Suprapubic skin (tissue), 4 donors: ENCODE data around the gene DHX16. TPM values are rescaled to one million over a fixed set of nuclear protein-coding genes. Genes with fewer than 3 reads are reported as not detected.

ENCODE experiments used
- DNase-seq, 2 donors: peaks; one replicate each; pipeline ENCODE4 v3.0.0-alpha.2; 2019; ENCODE audit warnings: low spot score in 2 of 2
- H3K27ac ChIP-seq: fragments of 200-600 bp; sonication (generic); one replicate; pipeline ENCODE4 v1.5.1; 2019
- H3K27me3 ChIP-seq: fragments of 200-600 bp; sonication (generic); one replicate; pipeline ENCODE4 v1.5.1; 2019
- H3K36me3 ChIP-seq: fragments of 200-600 bp; sonication (generic); one replicate; pipeline ENCODE4 v1.5.1; 2019
- H3K4me1 ChIP-seq: fragments of 200-600 bp; sonication (generic); one replicate; pipeline ENCODE4 v1.5.1; 2019
- H3K4me3 ChIP-seq: fragments of 200-600 bp; sonication (generic); one replicate; pipeline ENCODE4 v1.5.1; 2019; ENCODE audit warnings: mild to moderate bottlenecking
- H3K9me3 ChIP-seq: fragments of 200-600 bp; sonication (generic); one replicate; pipeline ENCODE4 v1.5.1; 2019
- EP300 ChIP-seq: sonication (generic); formaldehyde crosslinking; IDR thresholded peaks from one replicate; pipeline ENCODE4 v1.6.1; 2017; ENCODE audit warnings: antibody characterized with exemption
- POLR2A ChIP-seq, 2 donors: fragments of 450-650 bp; IDR thresholded peaks; one replicate each; pipeline ENCODE4 v1.6.1; 2017; ENCODE audit warnings: antibody characterized with exemption in 2 of 2, mild to moderate bottlenecking in 2 of 2, moderate library complexity in 2 of 2
- POLR2AphosphoS5 ChIP-seq, 3 donors: sonication (generic); formaldehyde crosslinking; IDR thresholded peaks; one replicate each; pipeline ENCODE4 v1.6.1; 2017; ENCODE audit warnings: antibody characterized with exemption in 3 of 3
- WGBS: methylation state at CpG from one replicate; pipeline ENCODE4 v1.1.5; 2018; 5-methylcytosine and 5-hydroxymethylcytosine counted together
- total RNA-seq, 4 donors: library from RNA; depleted of rRNA; stranded (reverse); fragments of >200 nt; gene quantifications; one replicate each; pipeline ENCODE4 v1.1.0, GENCODE V29; 2016
- TF ChIP-seq, protein P1 (sequence below), 2 donors: fragments of 200-600 bp in 1 of 2; fragments of 450-650 bp in 1 of 2; sonication (generic) in 1 of 2; IDR thresholded peaks; one replicate each; pipeline ENCODE4 v1.5.1; 2016 to 2019; ENCODE audit warnings: antibody characterized with exemption in 2 of 2, mild to moderate bottlenecking in 1 of 2, moderate library complexity in 1 of 2

DHX16 gene
- total RNA-seq, 4 donors from 2014 or later: 24.3 to 48.5 (median 33.7) TPM

DNA sequence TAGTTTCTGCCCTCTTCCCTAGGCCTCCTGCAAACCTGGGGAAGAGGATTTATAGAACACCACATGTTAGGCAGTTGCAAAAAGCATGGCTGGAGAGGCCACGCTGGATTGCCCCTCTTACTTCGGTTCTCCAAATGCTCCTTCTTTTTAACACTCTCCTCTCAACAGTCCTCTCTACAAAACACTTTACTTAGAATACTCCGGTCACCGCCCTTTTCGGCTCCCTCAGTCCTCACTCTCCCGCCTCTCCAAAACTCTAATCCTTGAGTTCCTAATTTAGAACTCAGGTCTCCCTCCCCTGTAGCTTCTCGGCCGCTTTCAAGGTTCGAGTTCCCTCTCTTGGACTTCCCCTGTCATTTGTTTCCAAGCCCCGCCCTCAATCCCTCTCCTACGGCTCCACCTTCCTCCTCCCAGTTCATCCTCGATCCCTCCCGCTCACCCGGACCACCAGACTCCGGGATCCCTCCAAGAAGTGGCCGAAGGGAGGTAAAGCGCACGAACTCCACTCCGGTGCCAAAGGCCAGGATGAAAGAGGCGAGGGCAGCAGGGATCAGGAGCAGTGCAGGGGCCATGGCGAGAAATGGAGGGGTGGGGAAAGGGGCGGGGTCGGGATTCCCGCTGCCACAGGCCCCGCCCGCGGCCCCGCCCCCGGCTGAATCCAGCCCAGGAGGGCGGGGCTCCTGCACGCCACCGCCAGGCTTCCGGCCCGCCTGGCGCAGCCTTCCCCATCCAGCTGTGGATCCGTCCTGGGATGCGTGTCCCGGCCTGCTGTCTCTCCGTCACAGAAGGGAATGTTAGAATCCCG lies 17.8 kb upstream of the DHX16 start, which contains the start of gene NRM:
Gene NRM, minus strand, starts transcription at position 582 of the 805 bp plus-strand sequence. Its CDS starts 10 bp downstream, at position 572.
- WGBS: under 1% methylated on average over 40 of the region's 40 CpGs
- peak within 1 kb of the TSS; percentile 54 for H3K4me3 ChIP-seq
- TF ChIP-seq, protein P1, sequence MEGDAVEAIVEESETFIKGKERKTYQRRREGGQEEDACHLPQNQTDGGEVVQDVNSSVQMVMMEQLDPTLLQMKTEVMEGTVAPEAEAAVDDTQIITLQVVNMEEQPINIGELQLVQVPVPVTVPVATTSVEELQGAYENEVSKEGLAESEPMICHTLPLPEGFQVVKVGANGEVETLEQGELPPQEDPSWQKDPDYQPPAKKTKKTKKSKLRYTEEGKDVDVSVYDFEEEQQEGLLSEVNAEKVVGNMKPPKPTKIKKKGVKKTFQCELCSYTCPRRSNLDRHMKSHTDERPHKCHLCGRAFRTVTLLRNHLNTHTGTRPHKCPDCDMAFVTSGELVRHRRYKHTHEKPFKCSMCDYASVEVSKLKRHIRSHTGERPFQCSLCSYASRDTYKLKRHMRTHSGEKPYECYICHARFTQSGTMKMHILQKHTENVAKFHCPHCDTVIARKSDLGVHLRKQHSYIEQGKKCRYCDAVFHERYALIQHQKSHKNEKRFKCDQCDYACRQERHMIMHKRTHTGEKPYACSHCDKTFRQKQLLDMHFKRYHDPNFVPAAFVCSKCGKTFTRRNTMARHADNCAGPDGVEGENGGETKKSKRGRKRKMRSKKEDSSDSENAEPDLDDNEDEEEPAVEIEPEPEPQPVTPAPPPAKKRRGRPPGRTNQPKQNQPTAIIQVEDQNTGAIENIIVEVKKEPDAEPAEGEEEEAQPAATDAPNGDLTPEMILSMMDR (IDR thresholded peaks at IDR 0.05): no peak
- no peak for TF ChIP-seq POLR2A (IDR thresholded peaks at IDR 0.05)
- TF ChIP-seq POLR2AphosphoS5 (IDR thresholded peaks at IDR 0.05): peak in 2 of 3 donors; percentile 17 to 40
- H3K4me1 ChIP-seq: peaks cover 44% of the 10 kb centered on the region
- H3K27ac ChIP-seq: peak within 1 kb of the TSS; percentile 98
- no peaks in the 10 kb centered on the region for H3K9me3 ChIP-seq
- no peaks in the 10 kb centered on the region for H3K36me3 ChIP-seq
- no peaks in the 10 kb centered on the region for H3K27me3 ChIP-seq
- DNase-seq: peak; percentile 92

GRCh38 chr6:30689985-30690384 lies 17.2 kb upstream of the DHX16 start:
- TF ChIP-seq EP300 (no peak), POLR2A (IDR thresholded peaks at IDR 0.05) (no peak), POLR2AphosphoS5 (IDR thresholded peaks at IDR 0.05) (no peak)
- TF ChIP-seq, protein P1 (IDR thresholded peaks at IDR 0.05): no peak
- no peak for DNase-seq
- H3K4me1 ChIP-seq: peaks cover 50% of the 10 kb centered on the region
- H3K27ac ChIP-seq: peak overlapping the region; percentile 98
- WGBS: 14% methylated on average over 4 of the region's 4 CpGs
- H3K9me3 ChIP-seq: no peaks in the 10 kb centered on the region
- no peaks in the 10 kb centered on the region for H3K27me3 ChIP-seq
- H3K36me3 ChIP-seq: no peaks in the 10 kb centered on the region
- H3K4me3 ChIP-seq: peak overlapping the region; percentile 54

DNA sequence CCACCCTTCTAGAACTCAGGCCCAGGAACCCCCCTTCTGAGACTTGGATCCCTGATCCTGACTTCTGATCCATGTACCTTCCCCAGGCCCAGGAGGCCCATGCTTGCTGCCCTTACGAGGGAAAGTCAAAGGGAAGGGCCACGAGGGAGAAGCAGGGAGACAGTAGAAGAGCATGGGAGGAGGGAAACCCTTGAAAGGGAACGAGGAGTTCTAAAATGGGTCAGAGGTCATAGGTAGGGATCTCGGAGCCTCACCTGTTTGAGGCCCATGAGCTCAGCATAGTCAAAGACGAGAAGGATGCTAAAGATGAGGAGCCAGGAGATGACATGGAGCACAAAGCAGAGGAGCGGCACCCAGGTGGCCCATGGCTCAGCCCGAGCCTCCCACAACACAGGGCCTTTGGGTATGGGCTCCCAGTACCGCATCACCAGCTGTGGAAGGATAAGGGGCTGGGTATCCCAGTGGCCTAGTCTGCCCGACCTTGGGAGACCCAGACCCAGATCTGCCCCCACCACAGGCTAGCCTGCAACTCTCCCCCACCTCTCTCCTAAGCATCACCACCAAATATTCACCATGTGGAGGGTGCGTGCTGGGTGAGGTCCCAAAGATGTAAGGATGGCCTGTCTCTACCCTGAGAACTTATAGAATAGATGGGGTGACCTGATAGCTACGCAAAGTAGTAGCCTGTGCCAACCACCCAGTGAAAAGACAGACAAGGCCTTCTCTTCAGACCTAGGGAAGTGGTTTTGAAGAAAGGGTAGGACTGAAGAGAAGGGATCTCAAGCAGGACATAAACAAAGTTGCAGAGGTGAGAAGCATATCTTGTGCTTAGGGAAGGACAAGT lies 16.4 kb upstream of the DHX16 start:
- H3K9me3 ChIP-seq: no peaks in the 10 kb centered on the region
- H3K36me3 ChIP-seq: no peaks in the 10 kb centered on the region
- H3K27ac ChIP-seq: peak overlapping the region; percentile 98
- 67% methylated on average over 10 of the region's 11 CpGs for WGBS
- peak overlapping the region; percentile 68 for H3K4me3 ChIP-seq
- DNase-seq: no peak
- peaks cover 57% of the 10 kb centered on the region for H3K4me1 ChIP-seq
- TF ChIP-seq, protein P1 (IDR thresholded peaks at IDR 0.05): no peak
- TF ChIP-seq EP300 (no peak), POLR2AphosphoS5 (IDR thresholded peaks at IDR 0.05) (no peak), POLR2A (IDR thresholded peaks at IDR 0.05) (no peak)
- H3K27me3 ChIP-seq: no peaks in the 10 kb centered on the region

DNA sequence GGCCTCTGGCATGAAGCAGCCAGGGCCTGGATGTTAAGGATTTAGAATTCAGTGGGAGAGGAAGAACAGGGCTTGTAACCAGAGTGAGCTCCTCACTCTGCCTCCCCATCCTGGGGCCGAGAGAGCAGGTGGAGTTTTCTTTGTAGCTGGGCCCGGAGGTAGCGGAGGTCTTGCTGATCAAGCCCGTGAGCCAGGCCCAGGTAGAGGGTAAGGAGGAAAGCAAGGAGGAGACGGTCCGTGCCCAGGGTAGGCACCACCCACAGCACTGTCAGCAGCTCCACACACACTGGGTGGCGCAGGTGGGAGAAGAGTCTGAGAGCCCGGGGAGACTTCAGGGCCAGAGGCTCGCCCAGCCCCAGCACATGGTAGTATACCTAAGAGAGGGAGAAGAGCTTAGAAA lies 15.8 kb upstream of the DHX16 start:
- no peaks in the 10 kb centered on the region for H3K36me3 ChIP-seq
- H3K4me3 ChIP-seq: peak overlapping the region; percentile 68
- peaks cover 64% of the 10 kb centered on the region for H3K4me1 ChIP-seq
- no peaks in the 10 kb centered on the region for H3K9me3 ChIP-seq
- H3K27ac ChIP-seq: peak overlapping the region; percentile 98
- no peaks in the 10 kb centered on the region for H3K27me3 ChIP-seq
- TF ChIP-seq, protein P1 (IDR thresholded peaks at IDR 0.05): no peak
- TF ChIP-seq POLR2AphosphoS5 (IDR thresholded peaks at IDR 0.05): no peak
- no peak for TF ChIP-seq POLR2A (IDR thresholded peaks at IDR 0.05)
- no peak for TF ChIP-seq EP300
- DNase-seq: no peak
- WGBS: 51% methylated on average over 9 of the region's 9 CpGs
